Naive thymus-derived CD4-positive, alpha-beta T cell (primary cell): ENCODE results near the gene TESMIN. TPM values are rescaled to one million over a fixed set of nuclear protein-coding genes. Genes with fewer than 3 reads are reported as not detected.

Source experiments
- ATAC-seq: fragments of 150-1000 bp; cut with Tn5 transposase; 2 replicates; pipeline ENCODE4 v1.10.0; 2021; ENCODE audit warnings: mild to moderate bottlenecking, moderate library complexity
- CTCF ChIA-PET: fragments of 350-600 bp; sonication (Branson Sonifier 250); formaldehyde crosslinking; loops from one replicate; lab custom pipeline; 2021; ENCODE audit warnings: antibody characterized with exemption; lab: Charles Lee
- POLR2A ChIA-PET: fragments of 350-600 bp; sonication (Branson Sonifier 250); formaldehyde crosslinking; loops from one replicate; lab custom pipeline; 2021; ENCODE audit warnings: antibody characterized with exemption, inconsistent platforms; lab: Charles Lee
- DNase-seq, 9 donors: peaks; one replicate each; pipeline versions ENCODE4 v3.0.0 to v3.0.0-alpha.2; 2020 to 2022; ENCODE audit warnings: mixed read lengths in 1 of 9
- H3K27ac ChIP-seq: one replicate; pipeline ENCODE4 v1.7.0; 2013; ENCODE audit warnings: mild to moderate bottlenecking, low read depth, low read length, moderate library complexity
- H3K27me3 ChIP-seq, 2 donors: one replicate each; pipeline ENCODE4 v1.7.0; 2013; ENCODE audit warnings: low read length in 2 of 2, mild to moderate bottlenecking in 2 of 2, moderate library complexity in 2 of 2; ENCODE audit not compliant: control insufficient read depth in 2 of 2, insufficient read depth in 2 of 2
- H3K36me3 ChIP-seq, 3 experiments: 1 replicate in 2 of 3; 2 replicates in 1 of 3; pipeline ENCODE4 v1.7.0; 2013; ENCODE audit warnings: low read length in 3 of 3, mild to moderate bottlenecking in 3 of 3, moderate library complexity in 1 of 3; ENCODE audit not compliant: insufficient read depth in 3 of 3, control insufficient read depth in 2 of 3
- H3K4me1 ChIP-seq, 2 donors: one replicate each; pipeline ENCODE4 v1.7.0; 2013; ENCODE audit warnings: low read length in 2 of 2, mild to moderate bottlenecking in 2 of 2, moderate library complexity in 1 of 2; ENCODE audit not compliant: control insufficient read depth in 2 of 2, insufficient read depth in 2 of 2
- H3K4me3 ChIP-seq: 2 replicates; pipeline ENCODE4 v1.7.0; 2013; ENCODE audit warnings: mild to moderate bottlenecking, low read length
- H3K9me3 ChIP-seq, 3 experiments: 1 replicate in 2 of 3; 2 replicates in 1 of 3; pipeline ENCODE4 v1.7.0; 2013; ENCODE audit warnings: low read length in 3 of 3; ENCODE audit not compliant: control insufficient read depth in 2 of 3
- H3K27ac Mint-ChIP-seq, 9 donors: one replicate each; pipeline ENCODE4 v1.8.0; 2020 to 2022; ENCODE audit warnings: mixed read lengths in 9 of 9, mild to moderate bottlenecking in 8 of 9, moderate library complexity in 5 of 9, inconsistent platforms in 2 of 9
- H3K27me3 Mint-ChIP-seq, 5 donors: one replicate each; pipeline ENCODE4 v1.8.0; 2021 to 2022; ENCODE audit warnings: mixed read lengths in 5 of 5, mild to moderate bottlenecking in 1 of 5
- H3K36me3 Mint-ChIP-seq, 5 donors: one replicate each; pipeline ENCODE4 v1.8.0; 2020 to 2022; ENCODE audit warnings: mixed read lengths in 5 of 5, mild to moderate bottlenecking in 3 of 5, inconsistent platforms in 1 of 5
- H3K4me1 Mint-ChIP-seq, 7 donors: one replicate each; pipeline ENCODE4 v1.8.0; 2020 to 2022; ENCODE audit warnings: mixed read lengths in 7 of 7, mild to moderate bottlenecking in 3 of 7, inconsistent platforms in 1 of 7
- H3K4me3 Mint-ChIP-seq, 10 donors: one replicate each; pipeline ENCODE4 v1.8.0; 2020 to 2022; ENCODE audit warnings: mild to moderate bottlenecking in 10 of 10, mixed read lengths in 10 of 10, moderate library complexity in 6 of 10, inconsistent platforms in 2 of 10
- H3K9me3 Mint-ChIP-seq, 11 donors: one replicate each; pipeline ENCODE4 v1.8.0; 2020 to 2022; ENCODE audit warnings: mixed read lengths in 11 of 11, mild to moderate bottlenecking in 4 of 11, inconsistent platforms in 1 of 11, moderate library complexity in 1 of 11
- intact Hi-C, 2 donors: fragments of 100-400 bp; cut with micrococcal nuclease; formaldehyde crosslinking; loops; one replicate each; pipeline ENCODE4 v1.15.1; 2023
- polyA plus RNA-seq, 2 donors: library from polyadenylated mRNA; unstranded; fragments of 300-500 nt; fragmentation: Illumina TruSeq; gene quantifications; one replicate each; pipeline ENCODE4 v1.2.3, GENCODE V29; 2021
- total RNA-seq, 6 experiments: library from RNA in 5 of 6; stranded (reverse) in 5 of 6; gene quantifications; 1 replicate in 5 of 6; 2 replicates in 1 of 6; pipeline ENCODE4 v1.2.3 and lab custom pipeline; 2021 to 2026

Gene TESMIN
- total and polyA plus RNA-seq, 7 experiments from 2014 or later: 5.0 to 9.3 (median 6.6) TPM

DNA sequence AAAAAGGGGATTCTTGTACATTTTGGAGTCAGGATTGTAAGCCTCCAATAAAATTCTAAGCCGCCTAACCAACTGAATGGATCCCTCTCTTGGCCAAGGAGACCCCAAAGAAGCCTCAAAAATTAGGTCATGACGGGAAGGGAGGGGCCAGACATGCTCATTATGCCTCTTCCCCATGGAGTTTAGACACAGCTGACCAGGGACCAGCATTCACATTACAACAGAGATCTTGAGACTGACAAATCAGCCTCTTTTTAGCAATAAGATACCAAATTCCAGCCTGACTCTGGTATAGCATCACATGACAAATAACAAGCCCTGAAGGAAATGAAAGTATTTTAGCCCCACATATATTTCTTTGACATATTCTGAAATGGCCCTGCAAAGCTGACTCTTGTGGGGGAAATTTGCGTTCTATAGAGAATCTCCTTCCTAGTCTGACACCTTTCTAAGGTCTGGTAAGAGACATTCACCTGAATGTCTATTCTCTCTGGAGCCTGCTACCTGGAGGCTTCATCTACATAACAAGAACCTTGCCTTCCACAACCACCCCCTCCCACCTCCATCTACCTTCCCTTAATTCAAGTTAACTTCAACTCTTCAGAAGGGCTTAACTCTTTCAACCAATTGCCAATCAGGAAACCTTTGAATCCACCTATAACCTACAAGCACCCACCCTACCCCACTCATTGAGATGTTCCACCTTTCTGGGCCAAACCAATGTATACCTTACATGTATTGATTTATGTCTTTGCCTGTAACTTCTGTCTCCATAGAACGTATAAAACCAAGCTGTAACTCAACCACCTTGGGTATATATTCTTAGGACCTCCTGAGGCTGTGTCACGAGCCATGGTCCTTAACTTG lies 56.7 kb downstream of the TESMIN start:
- POLR2A ChIA-PET: no interaction called here
- CTCF ChIA-PET: no interaction called here
- Histone ChIP-seq H3K36me3 (no peaks in the 10 kb centered on the region), H3K9me3 (peaks cover 0 to 5% (median 0%) of the 10 kb centered on the region in 3 experiments), H3K4me1 (peaks cover 14 to 18% of the 10 kb centered on the region in 2 donors), H3K27ac (no peak overlapping the region), H3K4me3 (no peak overlapping the region), H3K27me3 (no peaks in the 10 kb centered on the region)
- peaks cover 4 to 33% (median 11%) of the 10 kb centered on the region in 11 donors for H3K9me3 Mint-ChIP-seq
- ATAC-seq (no peak), DNase-seq (no peak)
- intact Hi-C loops: no loop called here
- H3K4me3 Mint-ChIP-seq: no peak overlapping the region
- H3K27me3 Mint-ChIP-seq: peaks cover 5 to 45% (median 19%) of the 10 kb centered on the region in 5 donors
- peaks cover 14 to 22% (median 18%) of the 10 kb centered on the region in 7 donors for H3K4me1 Mint-ChIP-seq
- no peak overlapping the region for H3K27ac Mint-ChIP-seq
- H3K36me3 Mint-ChIP-seq: peaks cover 0 to 10% (median 6%) of the 10 kb centered on the region in 5 donors

GRCh38 chr11:68693484-68693882 lies 57.8 kb downstream of the TESMIN start:
- H3K27ac Mint-ChIP-seq: no peak overlapping the region
- CTCF ChIA-PET: no interaction called here
- Histone ChIP-seq H3K27me3 (no peaks in the 10 kb centered on the region), H3K9me3 (peaks cover 0 to 5% (median 0%) of the 10 kb centered on the region in 3 experiments), H3K27ac (no peak overlapping the region), H3K36me3 (no peaks in the 10 kb centered on the region), H3K4me3 (no peak overlapping the region), H3K4me1 (peaks cover 17 to 20% of the 10 kb centered on the region in 2 donors)
- peaks cover 0 to 10% (median 6%) of the 10 kb centered on the region in 5 donors for H3K36me3 Mint-ChIP-seq
- intact Hi-C loops: no loop called here
- H3K27me3 Mint-ChIP-seq: peaks cover 5 to 54% (median 19%) of the 10 kb centered on the region in 5 donors
- POLR2A ChIA-PET: no interaction called here
- no peak for DNase-seq
- peaks cover 17 to 31% (median 27%) of the 10 kb centered on the region in 7 donors for H3K4me1 Mint-ChIP-seq
- no peak for ATAC-seq
- H3K9me3 Mint-ChIP-seq: peaks cover 4 to 28% (median 11%) of the 10 kb centered on the region in 11 donors
- no peak overlapping the region for H3K4me3 Mint-ChIP-seq

- no peaks in the 10 kb centered on the region for H3K27me3 ChIP-seq
- POLR2A ChIA-PET: no interaction called here
- Mint-ChIP-seq H3K9me3 (peaks cover 4 to 28% (median 11%) of the 10 kb centered on the region in 11 donors), H3K36me3 (peaks cover 0 to 10% (median 6%) of the 10 kb centered on the region in 5 donors), H3K27me3 (peaks cover 5 to 58% (median 20%) of the 10 kb centered on the region in 5 donors), H3K4me3 (peak overlapping the region in 1 of 10 donors; percentile 29), H3K4me1 (peaks cover 17 to 31% (median 27%) of the 10 kb centered on the region in 7 donors), H3K27ac (no peak overlapping the region)
- CTCF ChIA-PET: no interaction called here
- no peak for ATAC-seq
- peaks cover 0 to 5% (median 0%) of the 10 kb centered on the region in 3 experiments for H3K9me3 ChIP-seq
- no peaks in the 10 kb centered on the region for H3K36me3 ChIP-seq
- no peak for DNase-seq
- peaks cover 17 to 20% of the 10 kb centered on the region in 2 donors for H3K4me1 ChIP-seq
- H3K27ac ChIP-seq: no peak overlapping the region
- intact Hi-C loops: no loop called here
- no peak overlapping the region for H3K4me3 ChIP-seq
Measured at GRCh38 chr11:68692871-68693483, 58.3 kb downstream of the TESMIN start.

DNA sequence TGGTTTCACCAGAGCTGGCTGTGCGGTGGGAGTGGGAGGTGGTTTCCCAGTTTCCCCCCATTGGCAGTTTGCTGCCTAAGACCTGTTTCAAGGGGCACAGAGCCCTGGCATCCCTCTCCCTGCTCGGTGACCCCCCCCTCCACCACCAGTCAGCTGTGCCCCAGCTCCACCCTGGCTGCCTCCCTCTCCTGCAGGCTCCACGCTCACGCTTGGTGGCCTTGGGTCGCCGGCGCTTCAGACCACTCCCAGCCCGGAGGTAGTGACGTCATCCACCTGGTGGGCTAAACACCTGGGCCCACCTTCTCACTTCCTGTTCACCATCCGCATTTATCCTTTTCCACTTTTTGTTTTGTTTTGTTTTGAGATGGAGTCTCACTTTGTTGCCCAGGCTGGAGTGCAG lies 59.2 kb downstream of the TESMIN start:
- Mint-ChIP-seq H3K27me3 (peaks cover under 1 to 63% (median 23%) of the 10 kb centered on the region in 5 donors), H3K27ac (no peak overlapping the region), H3K4me3 (no peak overlapping the region), H3K9me3 (peaks cover 0 to 22% (median 6%) of the 10 kb centered on the region in 11 donors), H3K4me1 (peaks cover 17 to 31% (median 27%) of the 10 kb centered on the region in 7 donors), H3K36me3 (peaks cover 0 to 10% (median 5%) of the 10 kb centered on the region in 5 donors)
- Histone ChIP-seq H3K9me3 (peaks cover 0 to 5% (median 0%) of the 10 kb centered on the region in 3 experiments), H3K4me1 (peaks cover 17 to 20% of the 10 kb centered on the region in 2 donors), H3K4me3 (no peak overlapping the region), H3K36me3 (no peaks in the 10 kb centered on the region), H3K27me3 (no peaks in the 10 kb centered on the region), H3K27ac (no peak overlapping the region)
- POLR2A ChIA-PET: no interaction called here
- CTCF ChIA-PET: no interaction called here
- intact Hi-C loops: no loop called here
- ATAC-seq: no peak
- no peak for DNase-seq

GRCh38 chr11:68691402-68691784 lies 59.9 kb downstream of the TESMIN start:
- Mint-ChIP-seq H3K27me3 (peaks cover 3 to 68% (median 29%) of the 10 kb centered on the region in 5 donors), H3K36me3 (peaks cover 0 to 4% (median 4%) of the 10 kb centered on the region in 5 donors), H3K4me1 (peaks cover 17 to 31% (median 27%) of the 10 kb centered on the region in 7 donors), H3K27ac (peak overlapping the region in 1 of 9 donors; percentile 72), H3K4me3 (peak overlapping the region in 3 of 10 donors; percentile 63 to 77 (median 77)), H3K9me3 (peaks cover 0 to 14% (median 4%) of the 10 kb centered on the region in 11 donors)
- H3K4me1 ChIP-seq: peaks cover 17 to 20% of the 10 kb centered on the region in 2 donors
- H3K27me3 ChIP-seq: no peaks in the 10 kb centered on the region
- CTCF ChIA-PET: no interaction called here
- intact Hi-C loops: loop anchor here in 1 of 2 donors (2.0 kb wide), 1 partner anchor 59 kb away; the partner anchor contains the start of gene TESMIN
- ATAC-seq: no peak
- DNase-seq: no peak
- H3K27ac ChIP-seq: no peak overlapping the region
- H3K4me3 ChIP-seq: peak overlapping the region; percentile 10
- peaks cover 0 to 5% (median 0%) of the 10 kb centered on the region in 3 experiments for H3K9me3 ChIP-seq
- POLR2A ChIA-PET: no interaction called here
- H3K36me3 ChIP-seq: no peaks in the 10 kb centered on the region

DNA sequence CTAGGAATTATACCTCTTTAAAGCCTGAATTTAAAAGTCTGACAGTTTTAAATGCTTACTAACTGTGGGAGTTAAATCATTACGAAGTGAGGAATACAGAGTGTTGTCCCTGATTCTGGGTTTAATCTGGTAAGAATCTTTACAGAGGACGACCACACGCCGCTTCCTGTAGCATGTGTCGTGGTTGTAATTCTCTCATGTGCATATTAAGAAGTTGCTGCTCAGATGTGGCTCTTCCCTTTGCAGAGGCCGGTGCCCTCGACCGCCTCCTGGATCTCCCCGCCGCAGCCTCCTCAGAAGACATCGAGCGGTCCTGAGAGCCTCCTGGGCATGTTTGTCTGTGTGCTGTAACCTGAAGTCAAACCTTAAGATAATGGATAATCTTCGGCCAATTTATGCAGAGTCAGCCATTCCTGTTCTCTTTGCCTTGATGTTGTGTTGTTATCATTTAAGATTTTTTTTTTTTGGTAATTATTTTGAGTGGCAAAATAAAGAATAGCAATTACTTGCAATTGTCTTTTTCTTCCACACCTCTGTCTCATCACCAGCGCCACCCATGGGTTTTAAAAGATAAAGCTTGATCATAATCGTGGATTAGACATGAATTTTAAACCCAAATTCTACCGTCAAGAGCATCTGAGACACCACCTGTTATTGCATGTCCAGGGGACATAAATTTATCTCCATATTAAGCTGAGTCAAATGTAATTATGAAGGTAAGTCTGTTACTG lies 60.5 kb downstream of the TESMIN start:
- H3K9me3 ChIP-seq: peaks cover 0 to under 1% (median 0%) of the 10 kb centered on the region in 3 experiments
- DNase-seq (peak in 6 of 9 donors; percentile 20 to 52 (median 44)), ATAC-seq (peak; percentile 73)
- peaks cover 17 to 20% of the 10 kb centered on the region in 2 donors for H3K4me1 ChIP-seq
- peak overlapping the region; percentile 10 for H3K4me3 ChIP-seq
- peaks cover 17 to 31% (median 28%) of the 10 kb centered on the region in 7 donors for H3K4me1 Mint-ChIP-seq
- intact Hi-C loops: loop anchor here in 1 of 2 donors (2.0 kb wide), 1 partner anchor 60 kb away; the partner anchor contains the start of gene TESMIN
- CTCF ChIA-PET: no interaction called here
- peak overlapping the region; percentile 37 to 82 (median 76) for H3K4me3 Mint-ChIP-seq
- no peaks in the 10 kb centered on the region for H3K27me3 ChIP-seq
- peaks cover 0 to 9% (median 0%) of the 10 kb centered on the region in 11 donors for H3K9me3 Mint-ChIP-seq
- peaks cover 0 to 5% (median 0%) of the 10 kb centered on the region in 5 donors for H3K36me3 Mint-ChIP-seq
- POLR2A ChIA-PET: interaction anchor here (0.5 kb wide), 1 partner anchor 13 kb away, joined by 3 read pairs; no protein-coding TSS in a partner anchor
- H3K27ac Mint-ChIP-seq: peak overlapping the region in 7 of 9 donors; percentile 10 to 88 (median 51)
- no peaks in the 10 kb centered on the region for H3K36me3 ChIP-seq
- no peak overlapping the region for H3K27ac ChIP-seq
- peaks cover 8 to 68% (median 29%) of the 10 kb centered on the region in 5 donors for H3K27me3 Mint-ChIP-seq
